ENCODE data around the gene EMILIN2.

DNA sequence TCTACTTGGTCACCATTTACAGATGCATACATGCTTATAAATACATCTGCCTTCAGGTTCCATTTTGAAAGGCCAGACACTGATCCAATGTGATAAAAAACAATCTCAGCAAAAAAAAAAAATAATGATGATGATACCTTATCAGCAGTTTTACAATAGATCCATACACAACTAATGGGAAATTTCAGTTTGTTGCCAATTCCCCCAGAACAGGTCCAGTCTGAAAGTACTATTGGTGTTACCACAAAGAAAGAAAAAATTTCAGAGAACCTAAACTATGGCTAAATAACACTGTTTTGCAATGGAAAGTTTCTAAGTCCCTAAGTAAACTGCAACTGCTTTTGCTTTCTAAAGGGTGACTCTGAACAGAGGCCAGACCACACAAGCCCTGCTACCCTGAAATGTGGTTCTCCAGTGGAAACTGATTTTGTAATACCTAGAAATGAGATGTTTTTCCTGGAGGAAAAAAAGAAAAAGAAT is 112.1 kb downstream of the EMILIN2 start:
- TF ChIP-seq, protein P1, sequence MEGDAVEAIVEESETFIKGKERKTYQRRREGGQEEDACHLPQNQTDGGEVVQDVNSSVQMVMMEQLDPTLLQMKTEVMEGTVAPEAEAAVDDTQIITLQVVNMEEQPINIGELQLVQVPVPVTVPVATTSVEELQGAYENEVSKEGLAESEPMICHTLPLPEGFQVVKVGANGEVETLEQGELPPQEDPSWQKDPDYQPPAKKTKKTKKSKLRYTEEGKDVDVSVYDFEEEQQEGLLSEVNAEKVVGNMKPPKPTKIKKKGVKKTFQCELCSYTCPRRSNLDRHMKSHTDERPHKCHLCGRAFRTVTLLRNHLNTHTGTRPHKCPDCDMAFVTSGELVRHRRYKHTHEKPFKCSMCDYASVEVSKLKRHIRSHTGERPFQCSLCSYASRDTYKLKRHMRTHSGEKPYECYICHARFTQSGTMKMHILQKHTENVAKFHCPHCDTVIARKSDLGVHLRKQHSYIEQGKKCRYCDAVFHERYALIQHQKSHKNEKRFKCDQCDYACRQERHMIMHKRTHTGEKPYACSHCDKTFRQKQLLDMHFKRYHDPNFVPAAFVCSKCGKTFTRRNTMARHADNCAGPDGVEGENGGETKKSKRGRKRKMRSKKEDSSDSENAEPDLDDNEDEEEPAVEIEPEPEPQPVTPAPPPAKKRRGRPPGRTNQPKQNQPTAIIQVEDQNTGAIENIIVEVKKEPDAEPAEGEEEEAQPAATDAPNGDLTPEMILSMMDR (IDR thresholded peaks at IDR 0.05), result no peak
- TF ChIP-seq RFX5 (IDR thresholded peaks at IDR 0.05) (no peak), MAZ (IDR thresholded peaks at IDR 0.05; ENCODE audit: borderline replicate concordance, low read depth, low read length) (no peak)
- TF ChIP-seq, protein P2, sequence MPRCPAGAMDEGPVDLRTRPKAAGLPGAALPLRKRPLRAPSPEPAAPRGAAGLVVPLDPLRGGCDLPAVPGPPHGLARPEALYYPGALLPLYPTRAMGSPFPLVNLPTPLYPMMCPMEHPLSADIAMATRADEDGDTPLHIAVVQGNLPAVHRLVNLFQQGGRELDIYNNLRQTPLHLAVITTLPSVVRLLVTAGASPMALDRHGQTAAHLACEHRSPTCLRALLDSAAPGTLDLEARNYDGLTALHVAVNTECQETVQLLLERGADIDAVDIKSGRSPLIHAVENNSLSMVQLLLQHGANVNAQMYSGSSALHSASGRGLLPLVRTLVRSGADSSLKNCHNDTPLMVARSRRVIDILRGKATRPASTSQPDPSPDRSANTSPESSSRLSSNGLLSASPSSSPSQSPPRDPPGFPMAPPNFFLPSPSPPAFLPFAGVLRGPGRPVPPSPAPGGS (IDR thresholded peaks at IDR 0.05), result no peak
- TF ChIP-seq, protein P3, sequence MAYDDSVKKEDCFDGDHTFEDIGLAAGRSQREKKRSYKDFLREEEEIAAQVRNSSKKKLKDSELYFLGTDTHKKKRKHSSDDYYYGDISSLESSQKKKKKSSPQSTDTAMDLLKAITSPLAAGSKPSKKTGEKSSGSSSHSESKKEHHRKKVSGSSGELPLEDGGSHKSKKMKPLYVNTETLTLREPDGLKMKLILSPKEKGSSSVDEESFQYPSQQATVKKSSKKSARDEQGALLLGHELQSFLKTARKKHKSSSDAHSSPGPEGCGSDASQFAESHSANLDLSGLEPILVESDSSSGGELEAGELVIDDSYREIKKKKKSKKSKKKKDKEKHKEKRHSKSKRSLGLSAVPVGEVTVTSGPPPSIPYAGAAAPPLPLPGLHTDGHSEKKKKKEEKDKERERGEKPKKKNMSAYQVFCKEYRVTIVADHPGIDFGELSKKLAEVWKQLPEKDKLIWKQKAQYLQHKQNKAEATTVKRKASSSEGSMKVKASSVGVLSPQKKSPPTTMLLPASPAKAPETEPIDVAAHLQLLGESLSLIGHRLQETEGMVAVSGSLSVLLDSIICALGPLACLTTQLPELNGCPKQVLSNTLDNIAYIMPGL (CRISPR knock-in tag; IDR thresholded peaks at IDR 0.05; ENCODE audit: borderline replicate concordance), result no peak
